ENCODE data around the gene PAPPA2. TPM values are rescaled to one million over a fixed set of nuclear protein-coding genes. Genes with fewer than 3 reads are reported as not detected.

PAPPA2 gene
- total RNA-seq, 4 donors from 2014 or later: under 0.01 to 3.1 (median 0.45) TPM

- intact Hi-C loops (cut with DNase I): no loop called here
- no peak for DNase-seq (ENCODE audit: extremely low spot score)
- no peaks in the 10 kb centered on the region for H3K9me3 ChIP-seq
- no peaks in the 10 kb centered on the region for H3K36me3 ChIP-seq
- H3K4me3 ChIP-seq: no peak overlapping the region
- no peak for TF ChIP-seq POLR2A (IDR thresholded peaks at IDR 0.05; ENCODE audit: low read depth)
- TF ChIP-seq EP300 (IDR thresholded peaks at IDR 0.05): no peak
- TF ChIP-seq, protein P1, sequence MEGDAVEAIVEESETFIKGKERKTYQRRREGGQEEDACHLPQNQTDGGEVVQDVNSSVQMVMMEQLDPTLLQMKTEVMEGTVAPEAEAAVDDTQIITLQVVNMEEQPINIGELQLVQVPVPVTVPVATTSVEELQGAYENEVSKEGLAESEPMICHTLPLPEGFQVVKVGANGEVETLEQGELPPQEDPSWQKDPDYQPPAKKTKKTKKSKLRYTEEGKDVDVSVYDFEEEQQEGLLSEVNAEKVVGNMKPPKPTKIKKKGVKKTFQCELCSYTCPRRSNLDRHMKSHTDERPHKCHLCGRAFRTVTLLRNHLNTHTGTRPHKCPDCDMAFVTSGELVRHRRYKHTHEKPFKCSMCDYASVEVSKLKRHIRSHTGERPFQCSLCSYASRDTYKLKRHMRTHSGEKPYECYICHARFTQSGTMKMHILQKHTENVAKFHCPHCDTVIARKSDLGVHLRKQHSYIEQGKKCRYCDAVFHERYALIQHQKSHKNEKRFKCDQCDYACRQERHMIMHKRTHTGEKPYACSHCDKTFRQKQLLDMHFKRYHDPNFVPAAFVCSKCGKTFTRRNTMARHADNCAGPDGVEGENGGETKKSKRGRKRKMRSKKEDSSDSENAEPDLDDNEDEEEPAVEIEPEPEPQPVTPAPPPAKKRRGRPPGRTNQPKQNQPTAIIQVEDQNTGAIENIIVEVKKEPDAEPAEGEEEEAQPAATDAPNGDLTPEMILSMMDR (IDR thresholded peaks at IDR 0.05): no peak
- no peak for TF ChIP-seq POLR2AphosphoS5 (IDR thresholded peaks at IDR 0.05)
- no peaks in the 10 kb centered on the region for H3K27me3 ChIP-seq
- WGBS: 75% methylated on average over 2 of the region's 2 CpGs
- no peaks in the 10 kb centered on the region for H3K4me1 ChIP-seq
- H3K27ac ChIP-seq (replicated peaks in 1 of 4): no peak overlapping the region
Observed at GRCh38 chr1:176536588-176536987, 73.6 kb downstream of the PAPPA2 start.

DNA sequence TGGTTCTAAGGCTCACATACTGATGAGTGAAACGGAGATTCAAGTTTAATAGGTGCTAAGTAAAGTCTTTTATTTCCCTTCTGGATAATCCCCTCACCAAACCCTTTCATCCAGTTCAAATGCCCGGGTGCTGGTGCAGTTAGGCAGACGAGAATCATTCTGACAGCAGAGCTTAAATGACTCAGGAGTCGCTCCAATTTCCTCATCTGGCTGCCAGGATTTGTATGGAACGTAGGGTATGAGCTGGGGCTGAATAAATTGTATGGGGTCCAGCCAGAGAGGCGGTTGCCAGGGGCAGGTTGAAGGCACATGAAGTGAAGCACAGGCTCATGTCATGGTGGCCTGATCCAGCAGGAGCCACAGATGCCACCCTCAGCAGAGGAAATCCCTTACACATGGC is 76.0 kb downstream of the PAPPA2 start:
- H3K27ac ChIP-seq (replicated peaks in 1 of 4): no peak overlapping the region
- no peaks in the 10 kb centered on the region for H3K36me3 ChIP-seq
- TF ChIP-seq EP300 (IDR thresholded peaks at IDR 0.05) (no peak), POLR2A (IDR thresholded peaks at IDR 0.05; ENCODE audit: low read depth) (no peak), POLR2AphosphoS5 (IDR thresholded peaks at IDR 0.05) (no peak)
- TF ChIP-seq, protein P1 (IDR thresholded peaks at IDR 0.05): no peak
- H3K4me1 ChIP-seq: no peaks in the 10 kb centered on the region
- no peak overlapping the region for H3K4me3 ChIP-seq
- intact Hi-C loops (cut with DNase I): no loop called here
- 59% methylated on average over 6 of the region's 6 CpGs for WGBS
- H3K9me3 ChIP-seq: no peaks in the 10 kb centered on the region
- DNase-seq (ENCODE audit: extremely low spot score): no peak
- H3K27me3 ChIP-seq: peaks cover 0 to 11% (median 0%) of the 10 kb centered on the region in 4 donors

DNA sequence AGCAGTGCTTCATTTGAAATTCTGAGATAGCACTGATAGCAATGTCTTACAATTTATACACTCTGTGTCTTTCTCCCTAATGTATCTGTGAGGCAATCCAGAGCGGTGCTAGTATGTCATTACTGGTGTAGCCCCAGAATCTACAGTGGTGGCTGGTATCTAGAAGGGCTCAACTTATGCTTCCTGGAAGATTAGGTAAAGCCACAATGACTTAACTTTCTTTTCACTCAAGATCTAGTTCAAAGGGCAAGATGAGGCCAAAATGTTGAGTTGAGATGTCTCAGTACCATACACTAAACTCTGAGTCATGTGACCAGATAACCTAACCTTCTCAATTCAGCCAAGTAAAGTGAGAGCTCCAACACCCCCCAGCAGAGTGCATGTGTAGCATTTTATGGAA is 77.5 kb downstream of the PAPPA2 start:
- Histone ChIP-seq H3K36me3 (no peaks in the 10 kb centered on the region), H3K9me3 (no peaks in the 10 kb centered on the region), H3K27ac (replicated peaks in 1 of 4) (no peak overlapping the region), H3K4me1 (no peaks in the 10 kb centered on the region), H3K4me3 (no peak overlapping the region), H3K27me3 (peaks cover 0 to 20% (median 0%) of the 10 kb centered on the region in 4 donors)
- intact Hi-C loops (cut with DNase I): no loop called here
- WGBS: 92% methylated on average over 1 of the region's 1 CpG
- DNase-seq (ENCODE audit: extremely low spot score): no peak
- TF ChIP-seq EP300 (IDR thresholded peaks at IDR 0.05) (no peak), POLR2AphosphoS5 (IDR thresholded peaks at IDR 0.05) (no peak), POLR2A (IDR thresholded peaks at IDR 0.05; ENCODE audit: low read depth) (no peak)
- TF ChIP-seq, protein P1 (IDR thresholded peaks at IDR 0.05): no peak

- no peaks in the 10 kb centered on the region for H3K9me3 ChIP-seq
- 45% methylated on average over 3 of the region's 3 CpGs for WGBS
- TF ChIP-seq, protein P1 (IDR thresholded peaks at IDR 0.05): no peak
- TF ChIP-seq POLR2A (IDR thresholded peaks at IDR 0.05; ENCODE audit: low read depth) (no peak), EP300 (IDR thresholded peaks at IDR 0.05) (no peak), POLR2AphosphoS5 (IDR thresholded peaks at IDR 0.05) (no peak)
- intact Hi-C loops (cut with DNase I): no loop called here
- no peaks in the 10 kb centered on the region for H3K4me1 ChIP-seq
- H3K4me3 ChIP-seq: no peak overlapping the region
- no peak for DNase-seq (ENCODE audit: extremely low spot score)
- H3K36me3 ChIP-seq: no peaks in the 10 kb centered on the region
- peaks cover 0 to 20% (median 0%) of the 10 kb centered on the region in 4 donors for H3K27me3 ChIP-seq
- no peak overlapping the region for H3K27ac ChIP-seq (replicated peaks in 1 of 4)
Observed at GRCh38 chr1:176541663-176542062, 78.7 kb downstream of the PAPPA2 start.

DNA sequence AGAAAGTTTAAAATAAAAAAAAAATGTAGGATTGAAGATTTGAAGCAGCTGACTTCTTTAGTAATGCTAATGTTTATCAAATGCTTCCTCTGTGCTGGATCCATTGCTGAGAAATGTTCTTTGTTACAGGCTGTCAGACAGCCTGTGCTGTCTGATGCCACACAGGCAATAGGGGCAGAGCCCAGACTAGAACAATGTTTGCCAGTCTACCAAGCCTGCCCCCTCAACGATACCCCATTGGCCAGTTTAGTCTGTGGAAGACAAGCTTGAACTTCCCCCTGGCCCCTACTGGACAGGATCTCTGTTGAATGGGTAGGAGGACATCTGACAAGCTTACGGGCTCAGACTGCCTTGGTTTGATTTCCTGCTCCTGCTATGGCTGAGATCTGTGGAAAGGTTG is 79.4 kb downstream of the PAPPA2 start:
- no peak for DNase-seq (ENCODE audit: extremely low spot score)
- no peaks in the 10 kb centered on the region for H3K9me3 ChIP-seq
- H3K27ac ChIP-seq (replicated peaks in 1 of 4): no peak overlapping the region
- no peaks in the 10 kb centered on the region for H3K4me1 ChIP-seq
- TF ChIP-seq POLR2A (IDR thresholded peaks at IDR 0.05; ENCODE audit: low read depth) (no peak), POLR2AphosphoS5 (IDR thresholded peaks at IDR 0.05) (no peak), EP300 (IDR thresholded peaks at IDR 0.05) (no peak)
- TF ChIP-seq, protein P1 (IDR thresholded peaks at IDR 0.05): no peak
- intact Hi-C loops (cut with DNase I): no loop called here
- peaks cover 0 to 20% (median 0%) of the 10 kb centered on the region in 4 donors for H3K27me3 ChIP-seq
- no peak overlapping the region for H3K4me3 ChIP-seq
- H3K36me3 ChIP-seq: no peaks in the 10 kb centered on the region
- 55% methylated on average over 2 of the region's 2 CpGs for WGBS

Data from esophagus muscularis mucosa (tissue), 4 donors.